Measurements from ENCODE around the gene TRIM33. TPM values are rescaled to one million over a fixed set of nuclear protein-coding genes. Genes with fewer than 3 reads are reported as not detected.

Gene TRIM33
- polyA plus RNA-seq, 2 of the 4 experiments (the other 2 are of a cell fraction): 8.7 to 14.9 TPM

DNA sequence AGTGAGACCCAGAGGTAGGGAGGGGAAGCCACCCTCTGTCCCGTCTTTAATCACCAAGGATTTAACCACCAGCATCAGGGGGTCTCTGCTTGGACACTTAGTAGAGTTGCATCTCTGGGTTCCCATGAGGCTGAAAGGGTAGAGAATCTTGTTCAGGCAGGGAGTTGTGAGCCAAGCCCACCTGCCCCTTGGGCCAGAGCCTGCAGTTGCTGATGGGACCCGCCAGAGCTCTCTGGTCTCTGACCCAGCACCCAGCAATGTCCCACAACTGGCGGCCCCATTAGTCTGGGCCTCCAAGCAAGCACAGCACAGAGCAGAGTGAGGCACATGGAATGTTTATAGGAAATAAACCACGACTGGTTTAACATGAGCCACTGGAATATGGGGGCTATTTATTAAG is 166.3 kb downstream of the TRIM33 start:
- no peaks in the 10 kb centered on the region; the same call in 2 of the 3 replicates for H3K4me1 ChIP-seq
- POLR2A ChIA-PET: no interaction called here
- CTCF ChIA-PET: interaction anchor here (1.0 to 2.8 kb wide), 3 partner anchors 9 to 84 kb away, joined by 3 to 18 read pairs (median 4); no protein-coding TSS in a partner anchor

More for the DNA sequence above, 166.3 kb downstream of the TRIM33 start:
- TF ChIP-seq RAD21 (conservative IDR thresholded peaks at IDR 0.05 in 1 of 2, IDR thresholded peaks at IDR 0.05 in 1 of 2) (no peak), RNF2 (IDR thresholded peaks at IDR 0.05; ENCODE audit: borderline replicate concordance, low read depth) (no peak), HOXB13 (CRISPR knock-in tag; IDR thresholded peaks at IDR 0.05; ENCODE audit: low read depth) (no peak), FOSB (CRISPR knock-in tag; IDR thresholded peaks at IDR 0.05) (no peak), CTCF (IDR thresholded peaks at IDR 0.05) (no peak), HOXA7 (CRISPR knock-in tag; IDR thresholded peaks at IDR 0.05) (no peak), CHD2 (IDR thresholded peaks at IDR 0.05; ENCODE audit: low read length, partially characterized antibody) (no peak), EP300 (IDR thresholded peaks at IDR 0.05) (no peak), NFE2L2 (conservative IDR thresholded peaks at IDR 0.05; ENCODE audit: low read length) (no peak), NR3C1 (IDR thresholded peaks at IDR 0.05) (no peak), BCL3 (IDR thresholded peaks at IDR 0.05) (no peak), CBX2 (IDR thresholded peaks at IDR 0.05; ENCODE audit: borderline replicate concordance, low read depth) (no peak), ZSCAN20 (CRISPR knock-in tag; IDR thresholded peaks at IDR 0.05) (no peak), JUNB (IDR thresholded peaks at IDR 0.05) (no peak), BHLHE40 (IDR thresholded peaks at IDR 0.05; ENCODE audit: low read depth, low read length) (no peak), ZFP36 (IDR thresholded peaks at IDR 0.05; ENCODE audit: borderline replicate concordance, partially characterized antibody) (no peak)
- TF ChIP-seq, protein P1, sequence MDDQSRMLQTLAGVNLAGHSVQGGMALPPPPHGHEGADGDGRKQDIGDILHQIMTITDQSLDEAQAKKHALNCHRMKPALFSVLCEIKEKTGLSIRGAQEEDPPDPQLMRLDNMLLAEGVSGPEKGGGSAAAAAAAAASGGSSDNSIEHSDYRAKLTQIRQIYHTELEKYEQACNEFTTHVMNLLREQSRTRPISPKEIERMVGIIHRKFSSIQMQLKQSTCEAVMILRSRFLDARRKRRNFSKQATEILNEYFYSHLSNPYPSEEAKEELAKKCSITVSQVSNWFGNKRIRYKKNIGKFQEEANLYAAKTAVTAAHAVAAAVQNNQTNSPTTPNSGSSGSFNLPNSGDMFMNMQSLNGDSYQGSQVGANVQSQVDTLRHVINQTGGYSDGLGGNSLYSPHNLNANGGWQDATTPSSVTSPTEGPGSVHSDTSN (IDR thresholded peaks at IDR 0.05): no peak
- 55% methylated on average over 2 of the region's 4 CpGs for WGBS (ENCODE audit: missing lambda C conversion rate)
- DNase-seq (ENCODE audit: low read depth in 1 of 2, low spot score in 1 of 2): no peak
- no peak for FAIRE-seq
- H3K9me3 ChIP-seq: no peaks in the 10 kb centered on the region
- no peak for ATAC-seq
- H3K27ac ChIP-seq: no peak overlapping the region
- H3K4me3 ChIP-seq: no peak overlapping the region
- no peak overlapping the region for H3K4me2 ChIP-seq

Small RNA genes lying within 50 kb of the gene (small RNA-seq; reads per million reads assigned to genes)
- gene RF00019: 0 reads per million in 6 experiments

Other genes with a start within 250 kb of the TRIM33 start
- gene BCAS2, start 70.4 kb upstream of the TRIM33 start, polyA plus RNA-seq (2011; rRNA removed): 34.0 and 52.5 TPM in 2 replicates
- 36.0 to 41.0 TPM (median 38.6 TPM) in 3 replicates for gene BCAS2, start 70.4 kb upstream of the TRIM33 start, polyA plus RNA-seq (2017; fragmentation: RNase III; extraction: RNeasy Plus Mini Kit Qiagen cat#74134 plus additional on column Dnase treatment)
- 0.19 and 0.24 TPM in 2 replicates for gene DENND2C, start 158.8 kb upstream of the TRIM33 start, polyA plus RNA-seq (2011; rRNA removed)
- gene DENND2C, start 158.8 kb upstream of the TRIM33 start, polyA plus RNA-seq (2017; fragmentation: RNase III; extraction: RNeasy Plus Mini Kit Qiagen cat#74134 plus additional on column Dnase treatment): 0.16 to 0.20 TPM (median 0.18 TPM) in 3 replicates
- not detected in 2 replicates for gene AMPD1, start 184.3 kb upstream of the TRIM33 start, polyA plus RNA-seq (2011; rRNA removed)
- not detected in 3 replicates for gene AMPD1, start 184.3 kb upstream of the TRIM33 start, polyA plus RNA-seq (2017; fragmentation: RNase III; extraction: RNeasy Plus Mini Kit Qiagen cat#74134 plus additional on column Dnase treatment)
- 42.6 and 52.2 TPM in 2 replicates for gene NRAS, start 205.6 kb upstream of the TRIM33 start, polyA plus RNA-seq (2011; rRNA removed)
- gene NRAS, start 205.6 kb upstream of the TRIM33 start, polyA plus RNA-seq (2017; fragmentation: RNase III; extraction: RNeasy Plus Mini Kit Qiagen cat#74134 plus additional on column Dnase treatment): 28.4 to 28.7 TPM (median 28.7 TPM) in 3 replicates
- 221 and 236 TPM in 2 replicates for gene CSDE1, start 246.8 kb upstream of the TRIM33 start, polyA plus RNA-seq (2011; rRNA removed)
- gene CSDE1, start 246.8 kb upstream of the TRIM33 start, polyA plus RNA-seq (2017; fragmentation: RNase III; extraction: RNeasy Plus Mini Kit Qiagen cat#74134 plus additional on column Dnase treatment): 194 to 218 TPM (median 199 TPM) in 3 replicates